ENCODE measurements around the gene PELO. TPM values are rescaled to one million over a fixed set of nuclear protein-coding genes. Genes with fewer than 3 reads are reported as not detected.

The PELO gene
- total RNA-seq, 1 donor from 2014 or later, result 11.8 TPM

GRCh38 chr5:52777186-52777585 is 10.5 kb upstream of the PELO start:
- intact Hi-C loops (cut with DNase I), result no loop called here
- TF ChIP-seq POLR2A (IDR thresholded peaks at IDR 0.05) (no peak), CTCF (IDR thresholded peaks at IDR 0.05) (no peak), POLR2AphosphoS5 (IDR thresholded peaks at IDR 0.05; ENCODE audit: insufficient read depth in 1 of 2, low read depth in 1 of 2) (no peak)
- no peak overlapping the region for H3K27ac ChIP-seq
- no peaks in the 10 kb centered on the region for H3K36me3 ChIP-seq
- no peak for DNase-seq (ENCODE audit: extremely low spot score in 2 of 2)
- H3K27me3 ChIP-seq, result no peaks in the 10 kb centered on the region
- no peak overlapping the region for H3K4me3 ChIP-seq
- no peaks in the 10 kb centered on the region for H3K9me3 ChIP-seq
- no peaks in the 10 kb centered on the region for H3K4me1 ChIP-seq

GRCh38 chr5:52778781-52779180 is 8.9 kb upstream of the PELO start:
- Histone ChIP-seq H3K27me3 (no peaks in the 10 kb centered on the region), H3K36me3 (no peaks in the 10 kb centered on the region), H3K9me3 (no peaks in the 10 kb centered on the region), H3K4me3 (no peak overlapping the region), H3K27ac (no peak overlapping the region), H3K4me1 (no peaks in the 10 kb centered on the region)
- intact Hi-C loops (cut with DNase I), result no loop called here
- TF ChIP-seq POLR2A (IDR thresholded peaks at IDR 0.05), result no peak
- no peak for TF ChIP-seq CTCF (IDR thresholded peaks at IDR 0.05)
- TF ChIP-seq POLR2AphosphoS5 (IDR thresholded peaks at IDR 0.05; ENCODE audit: insufficient read depth in 1 of 2, low read depth in 1 of 2), result no peak
- no peak for DNase-seq (ENCODE audit: extremely low spot score in 2 of 2)

GRCh38 chr5:52779213-52779612 is 8.5 kb upstream of the PELO start:
- no peaks in the 10 kb centered on the region for H3K36me3 ChIP-seq

GRCh38 chr5:52783226-52783959 is 4.3 kb upstream of the PELO start:
- no peak for DNase-seq (ENCODE audit: extremely low spot score in 2 of 2)
- H3K9me3 ChIP-seq, result no peaks in the 10 kb centered on the region
- H3K27ac ChIP-seq, result no peak overlapping the region
- TF ChIP-seq POLR2A (IDR thresholded peaks at IDR 0.05), result no peak
- no peak for TF ChIP-seq POLR2AphosphoS5 (IDR thresholded peaks at IDR 0.05; ENCODE audit: insufficient read depth in 1 of 2, low read depth in 1 of 2)
- intact Hi-C loops (cut with DNase I), result no loop called here
- H3K36me3 ChIP-seq, result no peaks in the 10 kb centered on the region
- no peak overlapping the region for H3K4me3 ChIP-seq
- peaks cover 11% of the 10 kb centered on the region for H3K4me1 ChIP-seq
- H3K27me3 ChIP-seq, result no peaks in the 10 kb centered on the region

More at GRCh38 chr5:52779213-52779612, 8.5 kb upstream of the PELO start:
- no peaks in the 10 kb centered on the region for H3K9me3 ChIP-seq
- H3K4me1 ChIP-seq, result no peaks in the 10 kb centered on the region
- H3K27me3 ChIP-seq, result no peaks in the 10 kb centered on the region
- DNase-seq (ENCODE audit: extremely low spot score in 2 of 2), result no peak
- intact Hi-C loops (cut with DNase I), result no loop called here
- TF ChIP-seq POLR2AphosphoS5 (IDR thresholded peaks at IDR 0.05; ENCODE audit: insufficient read depth in 1 of 2, low read depth in 1 of 2) (no peak), POLR2A (IDR thresholded peaks at IDR 0.05) (no peak), CTCF (IDR thresholded peaks at IDR 0.05) (no peak)
- no peak overlapping the region for H3K27ac ChIP-seq
- H3K4me3 ChIP-seq, result no peak overlapping the region

GRCh38 chr5:52784737-52785136 is 3.0 kb upstream of the PELO start:
- TF ChIP-seq POLR2AphosphoS5 (IDR thresholded peaks at IDR 0.05; ENCODE audit: insufficient read depth in 1 of 2, low read depth in 1 of 2), result no peak
- Histone ChIP-seq H3K4me1 (peaks cover 11% of the 10 kb centered on the region), H3K27me3 (no peaks in the 10 kb centered on the region), H3K27ac (no peak overlapping the region), H3K9me3 (no peaks in the 10 kb centered on the region), H3K4me3 (no peak overlapping the region), H3K36me3 (no peaks in the 10 kb centered on the region)
- intact Hi-C loops (cut with DNase I), result loop anchor here (5.0 kb wide), 1 partner anchor 133 kb away; no protein-coding TSS in a partner anchor
- no peak for DNase-seq (ENCODE audit: extremely low spot score in 2 of 2)

GRCh38 chr5:52786391-52786790 is 1.3 kb upstream of the PELO start:
- H3K9me3 ChIP-seq, result no peaks in the 10 kb centered on the region
- no peaks in the 10 kb centered on the region for H3K27me3 ChIP-seq
- intact Hi-C loops (cut with DNase I), result loop anchor here (5.0 kb wide), 1 partner anchor 131 kb away; no protein-coding TSS in a partner anchor
- H3K4me1 ChIP-seq, result peaks cover 11% of the 10 kb centered on the region
- no peak overlapping the region for H3K27ac ChIP-seq
- TF ChIP-seq POLR2AphosphoS5 (IDR thresholded peaks at IDR 0.05; ENCODE audit: insufficient read depth in 1 of 2, low read depth in 1 of 2) (no peak), POLR2A (IDR thresholded peaks at IDR 0.05) (no peak), CTCF (IDR thresholded peaks at IDR 0.05) (no peak)
- DNase-seq (ENCODE audit: extremely low spot score in 2 of 2), result no peak
- H3K36me3 ChIP-seq, result no peaks in the 10 kb centered on the region
- H3K4me3 ChIP-seq, result no peak overlapping the region
